CD4-positive, alpha-beta T cell treated with Interleukin-4 for 1 hour (primary cell): ENCODE measurements around the gene CELA3A.
"Not testable (repeated sequence)": the region's sequence is repeated elsewhere in the genome, so short reads cannot be mapped to it uniquely, and the experiment has no call there.

ENCODE experiments used
- DNase-seq, 2 donors: peaks; one replicate each; pipeline ENCODE4 v3.0.0-alpha.2; 2020 to 2022

CELA3A gene

DNA sequence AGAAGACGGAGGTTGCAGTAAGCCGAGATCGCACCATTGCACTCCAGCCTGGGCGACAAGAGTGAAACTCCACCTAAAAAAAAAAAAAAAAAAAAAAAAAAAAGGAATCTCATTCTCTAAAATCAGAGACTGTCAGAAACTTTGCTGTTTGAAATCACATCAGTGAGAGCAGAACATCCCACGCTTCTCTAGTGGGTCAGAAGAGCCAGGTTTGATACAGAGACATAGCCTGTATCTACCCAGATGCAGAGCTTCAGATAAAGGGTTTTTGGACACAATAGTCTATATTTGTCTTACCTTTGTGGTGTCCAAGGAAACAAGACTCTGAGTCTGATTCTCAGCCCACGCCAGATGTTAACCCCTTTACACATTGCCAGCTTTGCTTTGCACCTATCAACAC, 19.6 kb downstream of the CELA3A start:
- DNase-seq: no peak

DNA sequence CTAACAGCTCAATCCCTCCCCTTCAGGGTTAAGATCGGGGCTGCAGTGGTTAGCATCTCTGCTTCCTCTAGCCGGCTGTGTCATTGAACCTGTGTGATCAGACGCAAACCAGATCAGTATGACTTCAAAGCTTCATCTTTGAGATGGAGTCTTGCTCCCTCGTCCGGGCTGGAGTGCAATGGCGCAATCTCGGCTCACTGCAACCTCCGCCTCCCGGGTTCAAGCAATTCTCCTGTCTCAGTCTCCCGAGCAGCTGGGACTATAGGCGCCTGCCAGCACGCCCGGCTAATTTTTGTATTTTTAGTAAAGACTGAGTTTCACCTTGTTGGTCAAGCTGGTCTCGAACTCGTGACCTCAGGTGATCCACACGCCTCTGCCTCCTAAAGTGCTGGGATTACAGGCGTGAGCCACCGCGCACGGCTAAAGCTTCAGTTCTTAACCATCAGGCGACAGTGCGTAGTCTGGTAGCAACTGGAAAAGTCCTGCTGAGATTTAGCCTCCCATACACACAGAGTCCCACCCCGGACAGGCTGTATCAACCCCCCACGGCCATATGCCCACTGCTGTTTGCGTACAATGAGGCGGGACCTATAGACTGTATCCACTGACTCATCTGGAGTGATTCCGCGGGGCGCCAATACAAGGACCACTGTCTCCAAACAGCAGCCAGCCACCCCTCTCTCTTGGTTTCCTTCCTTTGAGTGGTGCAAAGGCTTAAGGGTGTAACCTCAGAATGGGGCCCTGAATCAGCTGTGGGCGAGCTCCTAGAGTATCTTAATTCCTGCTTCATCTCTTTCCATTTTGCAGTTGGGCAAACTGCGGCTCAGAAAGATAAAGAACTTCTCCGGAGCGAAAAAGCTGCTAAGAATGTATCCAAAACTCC, 23.3 kb downstream of the CELA3A start:
- DNase-seq: peak; percentile 80 to 88

DNA sequence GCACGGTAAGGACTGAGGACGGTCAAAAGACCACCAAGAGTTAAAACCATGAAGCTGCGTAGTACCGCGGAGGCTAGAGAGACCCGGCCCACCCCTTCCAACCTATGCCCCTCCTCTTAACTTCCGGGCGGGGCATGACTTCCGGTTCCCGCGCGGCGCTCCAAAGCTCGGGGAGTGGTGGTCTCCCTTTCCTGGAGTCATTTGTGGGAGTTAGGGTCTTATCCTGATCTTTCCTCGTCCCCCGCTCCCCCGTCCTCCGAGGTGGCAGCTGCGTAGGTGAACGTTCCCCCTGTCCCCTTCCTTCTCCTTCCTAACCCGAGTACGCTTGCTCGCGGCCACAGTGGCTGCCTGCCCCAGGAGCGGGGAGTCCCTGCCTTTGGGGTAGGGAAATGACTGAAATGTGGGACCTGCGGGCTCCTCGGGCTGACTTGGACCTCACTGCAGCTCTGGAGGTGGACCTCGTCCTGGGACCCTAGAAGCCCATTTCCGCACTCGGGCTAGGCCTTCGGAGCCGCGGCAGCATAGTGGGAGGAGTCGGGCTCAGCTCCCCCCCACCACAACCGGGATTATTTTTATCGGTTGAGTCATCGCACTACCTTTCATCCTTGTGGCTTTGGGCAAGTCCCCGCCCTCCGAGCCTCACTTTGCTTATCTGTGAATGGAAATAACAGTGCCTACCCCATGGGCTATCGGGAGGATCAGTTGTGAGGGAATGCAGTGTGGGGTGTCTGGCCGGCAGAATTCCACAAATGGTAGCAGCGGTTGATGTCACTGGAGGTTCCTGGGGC, 24.1 kb downstream of the CELA3A start:
- peak; percentile 92 to 93 for DNase-seq

DNA sequence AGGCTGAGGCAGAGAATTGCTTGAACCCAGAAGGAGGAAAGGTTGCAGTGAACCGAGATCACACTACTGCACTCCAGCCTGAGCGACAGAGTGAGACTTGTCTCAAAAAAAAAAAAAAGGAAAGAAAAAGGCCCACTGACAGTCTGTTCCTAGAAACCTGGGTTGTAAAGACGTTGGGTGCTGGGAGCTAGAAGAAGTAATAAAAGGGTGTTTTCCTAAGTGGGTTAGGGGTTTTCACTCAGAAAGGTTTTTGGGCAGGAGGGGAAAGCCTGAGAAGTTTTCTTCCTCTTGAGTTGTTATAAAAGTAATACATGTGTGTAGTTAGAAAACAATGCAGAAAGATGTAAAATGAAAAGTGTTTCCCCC, 25.4 kb downstream of the CELA3A start:
- peak in 1 of 2 donors; percentile 47 for DNase-seq

DNA sequence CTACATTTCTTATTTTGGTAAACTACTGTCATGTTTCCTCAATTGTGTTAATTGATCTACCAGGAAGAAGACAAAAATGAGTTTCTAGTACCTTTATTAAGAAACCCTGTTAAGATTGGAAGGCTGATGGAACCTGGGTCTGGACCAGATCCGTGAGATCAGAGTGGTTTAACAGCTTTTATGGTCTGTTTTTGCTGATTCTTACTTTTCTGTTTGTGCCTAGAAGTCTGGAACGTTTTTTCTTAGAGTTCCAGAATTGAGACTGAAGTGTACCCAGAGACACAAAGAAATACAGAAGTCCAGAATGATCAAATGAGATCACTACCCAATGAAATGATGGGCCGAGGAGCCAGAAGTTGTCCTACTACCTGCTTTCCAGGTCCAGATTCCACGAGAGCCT, 28.6 kb downstream of the CELA3A start:
- DNase-seq: no peak

DNA sequence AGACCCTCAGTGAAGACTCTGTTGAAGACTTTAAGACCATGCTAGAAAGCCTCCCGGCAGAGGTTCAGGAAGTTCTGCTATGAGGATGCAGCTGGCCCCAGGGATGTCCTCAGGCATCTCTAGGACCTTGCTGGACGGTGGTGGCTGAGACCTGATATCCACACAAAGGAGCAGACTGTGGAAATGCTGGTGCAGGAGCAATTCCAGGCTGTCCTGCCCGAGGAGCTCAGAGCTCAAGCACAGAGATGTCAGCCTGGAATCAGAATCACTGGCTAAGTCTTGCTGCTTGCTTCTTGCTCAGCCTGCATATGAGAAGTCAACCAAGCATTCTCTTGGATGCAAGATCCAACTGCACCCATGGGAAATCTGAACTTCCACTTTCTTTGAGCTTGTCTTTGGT, 29.0 kb downstream of the CELA3A start:
- DNase-seq: no peak

DNA sequence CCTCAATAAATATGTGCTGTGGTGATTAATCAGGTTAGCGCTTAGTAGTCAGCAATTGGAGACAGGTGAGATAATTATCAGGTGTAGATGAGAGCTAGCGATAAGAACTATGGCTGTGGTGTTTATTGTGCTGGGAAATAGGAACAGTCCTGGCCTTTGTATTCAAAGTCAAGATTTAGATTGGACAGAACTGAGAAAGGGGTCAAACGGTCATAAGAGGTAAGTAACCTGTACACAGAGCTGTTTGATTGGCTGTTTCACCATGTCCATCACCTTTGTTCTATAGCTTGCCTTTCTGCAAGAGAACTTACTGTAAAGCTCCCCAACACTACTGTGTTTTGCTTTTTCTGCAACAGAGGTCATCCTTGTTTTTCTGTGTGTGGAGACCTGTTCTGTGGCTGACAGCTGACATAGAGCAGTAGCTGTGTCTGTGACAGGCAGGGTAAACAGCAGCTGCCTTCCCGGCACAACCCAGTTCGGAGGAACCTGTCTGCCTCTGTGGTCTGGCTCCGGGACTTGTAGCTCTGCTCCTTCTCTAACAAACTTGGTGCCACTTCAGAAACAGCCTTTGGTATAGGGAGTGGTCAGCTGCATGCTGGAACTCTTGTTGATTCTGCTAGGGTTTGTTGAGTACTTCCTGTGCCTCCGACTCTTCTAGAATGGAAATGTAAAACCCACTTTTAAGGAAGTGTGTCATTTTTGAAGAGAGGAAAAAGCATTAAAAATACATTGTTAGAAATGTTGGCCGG, 29.9 kb downstream of the CELA3A start:
- peak; percentile 65 to 84 for DNase-seq

DNA sequence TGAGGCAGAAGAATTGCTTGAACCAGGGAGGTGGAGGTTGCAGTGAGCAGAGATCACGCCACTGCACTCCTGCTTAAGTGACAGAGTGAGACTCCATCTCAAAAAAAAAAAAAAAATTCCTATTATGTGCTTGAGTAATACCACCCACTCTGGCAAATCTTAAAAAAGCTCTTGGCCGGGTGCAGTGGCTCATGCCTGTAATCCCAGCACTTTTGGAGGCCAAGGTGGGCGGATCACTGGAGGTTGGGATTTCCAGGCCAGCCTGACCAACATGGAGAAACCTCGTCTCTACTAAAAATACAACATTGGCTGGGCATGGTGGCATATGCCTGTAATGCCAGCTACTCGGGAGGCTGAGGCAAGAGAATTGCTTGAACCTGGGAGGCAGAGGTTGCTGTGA, 33.4 kb downstream of the CELA3A start:
- DNase-seq: not testable (repeated sequence)

DNA sequence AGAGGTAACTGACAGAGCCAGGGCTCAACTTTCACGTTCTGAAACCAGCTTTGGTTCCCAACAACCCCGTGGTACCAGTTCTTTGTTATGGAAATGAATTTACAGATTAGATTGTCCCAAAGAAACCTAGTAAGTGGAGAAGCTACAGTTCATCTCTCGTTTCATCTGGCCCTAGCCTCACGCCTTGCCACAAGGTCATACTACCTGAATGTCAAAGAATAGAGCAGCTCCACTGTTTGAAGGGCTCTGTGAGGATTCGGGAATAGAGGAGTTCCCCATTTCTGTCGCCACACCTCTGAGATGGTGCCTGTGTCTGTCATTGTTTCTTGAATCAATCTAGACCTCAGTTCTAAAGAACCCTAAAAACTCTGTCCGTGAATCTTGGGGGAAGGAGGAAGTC, 36.1 kb downstream of the CELA3A start:
- DNase-seq: no peak

DNA sequence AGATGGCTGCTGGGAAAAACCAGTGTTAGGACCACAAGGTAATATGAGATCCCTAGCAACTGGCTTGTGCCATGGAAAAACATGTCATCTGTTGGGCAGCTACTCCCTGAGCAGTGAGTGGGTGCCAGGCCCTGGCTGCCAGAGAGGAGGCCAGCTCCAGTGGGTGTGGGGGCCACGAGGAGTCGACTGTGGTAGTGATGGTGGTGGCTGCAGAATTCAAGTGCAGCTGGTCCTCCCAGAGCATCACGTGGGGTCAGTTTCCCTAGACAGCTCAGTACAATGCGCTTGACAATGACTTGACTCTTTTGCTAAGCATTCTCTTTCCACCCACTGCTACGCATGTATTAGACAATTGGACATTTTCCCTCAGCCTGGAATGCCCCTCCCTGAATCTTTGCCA, 36.6 kb downstream of the CELA3A start:
- no peak for DNase-seq

DNA sequence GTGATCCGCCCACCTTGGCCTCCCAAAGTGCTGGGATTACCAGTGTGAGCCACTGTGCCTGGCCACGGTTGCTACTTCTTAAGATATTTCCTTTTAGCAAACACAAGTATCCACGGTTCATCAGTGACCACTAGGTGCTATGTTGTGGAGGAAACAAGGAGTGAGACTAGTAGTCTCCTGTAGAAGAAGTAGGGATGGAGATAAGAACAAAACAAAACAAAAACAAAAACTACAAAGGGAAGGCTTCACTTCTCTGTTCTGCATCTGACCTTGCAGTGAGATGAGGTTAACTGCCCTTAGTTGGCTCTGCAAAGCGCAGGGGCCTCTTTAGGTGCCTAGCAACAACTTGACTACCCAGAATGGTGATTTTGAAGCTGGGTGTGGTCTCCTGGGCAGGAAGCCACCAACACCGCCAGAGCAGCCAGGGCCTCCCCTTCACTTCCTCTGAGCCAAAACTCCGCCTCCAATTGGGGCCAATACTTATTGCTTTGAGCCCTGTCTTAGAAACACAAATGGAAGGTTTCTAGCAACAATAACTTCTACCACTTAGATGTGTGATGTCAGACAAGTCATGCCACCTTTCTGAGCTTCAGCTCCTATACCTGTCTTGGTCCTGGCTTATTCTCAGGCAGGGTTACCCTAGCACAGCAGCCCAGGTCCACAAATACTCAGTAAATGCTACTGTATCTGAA, 38.3 kb downstream of the CELA3A start:
- peak; percentile 97 to 98 for DNase-seq

DNA sequence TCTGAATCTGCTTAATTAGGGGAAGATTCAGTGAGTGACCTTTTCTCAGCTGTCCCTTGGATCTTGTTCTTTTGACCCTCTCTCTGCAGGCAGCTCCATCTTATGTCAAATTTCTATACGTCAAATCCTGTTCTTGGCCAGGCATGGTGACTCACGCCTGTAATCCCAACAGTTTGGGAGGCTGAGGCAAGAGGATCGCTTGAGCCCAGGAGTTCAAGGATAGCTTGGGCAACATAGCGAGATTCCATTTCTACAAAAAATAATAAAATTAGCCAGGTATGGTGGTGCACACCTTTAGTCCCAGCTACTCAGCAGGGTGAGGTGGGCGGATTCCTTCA, 38.8 kb downstream of the CELA3A start:
- no peak for DNase-seq

DNA sequence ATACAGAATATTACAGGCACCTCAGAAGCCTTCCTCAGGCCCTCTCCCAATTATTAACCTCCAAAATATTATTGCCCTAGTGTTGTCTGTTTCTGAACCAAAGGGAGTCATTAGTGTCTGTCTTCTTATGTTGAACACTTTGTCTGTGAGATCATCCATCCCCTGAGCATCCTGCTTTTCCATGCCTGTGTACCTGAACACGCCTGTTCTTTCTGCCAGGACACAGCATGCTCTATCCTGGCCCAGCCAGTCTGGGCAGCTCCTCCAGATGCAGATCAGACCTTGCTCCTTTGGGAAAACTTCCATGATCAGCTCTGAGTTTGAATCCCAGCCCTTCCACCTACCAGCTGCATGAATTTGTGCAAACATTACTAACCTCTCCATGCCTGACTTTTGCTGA, 40.0 kb downstream of the CELA3A start:
- no peak for DNase-seq

DNA sequence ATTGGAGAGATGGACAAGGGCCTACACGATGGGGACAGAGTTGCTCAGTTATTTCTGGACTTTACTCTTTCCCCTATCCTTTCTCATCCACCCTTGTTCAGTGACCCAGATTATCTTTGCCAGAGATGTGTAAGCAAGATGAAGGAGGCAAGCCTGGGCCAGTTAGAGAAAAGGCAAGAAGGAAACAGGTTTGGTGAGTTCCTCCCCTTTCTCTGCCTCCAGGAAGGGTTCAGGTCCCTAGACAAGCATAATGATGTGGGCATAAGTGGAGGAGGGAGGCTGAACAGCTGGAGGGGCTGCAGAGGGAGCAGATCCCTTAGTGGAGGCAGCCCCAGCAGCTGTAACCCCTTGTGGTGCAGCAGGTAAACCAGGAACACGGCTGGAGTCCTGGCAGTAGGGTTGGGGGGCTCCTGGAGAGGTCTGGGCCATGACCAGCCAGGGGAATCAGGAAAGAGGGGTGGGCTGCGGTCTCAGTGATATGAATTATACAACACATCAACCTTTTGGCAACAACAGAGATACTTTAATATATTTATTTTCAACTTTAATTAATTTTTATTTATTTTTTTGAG, 41.8 kb downstream of the CELA3A start:
- no peak for DNase-seq

DNA sequence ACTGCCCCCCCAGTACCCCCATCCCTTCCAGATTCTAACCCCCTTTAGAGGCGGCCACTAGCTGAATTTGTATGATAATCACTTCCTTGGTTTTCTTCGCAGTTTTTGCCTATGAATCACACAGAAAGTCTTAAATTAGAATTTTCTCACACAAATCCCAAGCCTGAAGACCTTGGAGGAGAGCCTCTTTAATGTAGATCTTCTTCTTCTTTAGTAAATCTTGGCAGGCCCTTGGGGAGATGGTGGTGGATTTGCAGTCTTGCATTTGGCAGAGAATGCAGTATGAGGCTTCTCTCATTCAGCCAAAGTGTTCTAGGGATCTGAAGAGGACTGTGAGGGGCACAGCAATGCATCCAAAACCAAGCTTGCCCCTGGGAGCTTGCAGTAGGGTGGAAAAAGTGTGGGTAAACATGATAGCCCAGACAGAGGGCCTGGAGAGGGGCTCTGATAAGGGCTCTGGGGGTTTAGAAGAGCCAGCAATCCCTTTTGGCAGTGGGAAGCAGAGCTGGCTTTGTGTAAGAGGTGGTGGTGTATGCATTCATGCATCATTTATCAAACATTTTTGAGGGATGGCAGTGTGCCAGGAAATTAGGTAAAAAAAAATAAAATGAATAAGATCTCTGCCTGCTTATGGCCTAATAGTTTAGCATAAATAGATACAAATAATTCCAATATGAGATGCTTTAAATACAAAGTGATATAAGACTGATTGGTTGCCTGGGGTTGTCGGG, 43.4 kb downstream of the CELA3A start:
- DNase-seq: no peak

DNA sequence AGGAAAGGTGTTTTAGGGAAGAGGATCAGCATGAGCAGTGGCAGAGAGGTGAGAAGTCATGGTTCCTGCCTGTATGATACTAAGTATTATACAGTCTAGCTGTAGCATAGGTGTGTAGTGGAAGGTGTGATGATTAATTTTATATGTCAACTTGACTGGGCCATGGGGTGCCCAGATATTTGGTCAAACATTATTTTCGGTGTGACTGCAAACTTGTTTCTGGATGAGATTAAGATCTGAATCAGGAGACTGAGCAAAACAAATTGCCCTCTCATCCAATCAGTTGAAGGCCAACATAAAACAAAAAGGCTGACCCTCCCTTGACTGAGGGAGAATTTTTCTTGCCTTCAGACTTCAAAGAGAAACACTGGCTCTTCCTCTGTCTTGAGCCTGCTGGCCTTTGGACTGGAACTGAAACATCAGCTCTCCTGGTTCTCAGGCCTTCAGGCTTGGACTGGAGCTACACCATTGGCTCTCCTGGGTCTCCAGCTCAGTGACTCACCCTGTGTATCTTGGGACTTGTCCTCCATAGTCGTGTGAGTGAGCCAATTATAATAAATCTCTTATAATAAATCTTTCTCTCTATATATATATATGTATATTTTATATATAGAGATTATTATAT, 44.3 kb downstream of the CELA3A start:
- DNase-seq: no peak

DNA sequence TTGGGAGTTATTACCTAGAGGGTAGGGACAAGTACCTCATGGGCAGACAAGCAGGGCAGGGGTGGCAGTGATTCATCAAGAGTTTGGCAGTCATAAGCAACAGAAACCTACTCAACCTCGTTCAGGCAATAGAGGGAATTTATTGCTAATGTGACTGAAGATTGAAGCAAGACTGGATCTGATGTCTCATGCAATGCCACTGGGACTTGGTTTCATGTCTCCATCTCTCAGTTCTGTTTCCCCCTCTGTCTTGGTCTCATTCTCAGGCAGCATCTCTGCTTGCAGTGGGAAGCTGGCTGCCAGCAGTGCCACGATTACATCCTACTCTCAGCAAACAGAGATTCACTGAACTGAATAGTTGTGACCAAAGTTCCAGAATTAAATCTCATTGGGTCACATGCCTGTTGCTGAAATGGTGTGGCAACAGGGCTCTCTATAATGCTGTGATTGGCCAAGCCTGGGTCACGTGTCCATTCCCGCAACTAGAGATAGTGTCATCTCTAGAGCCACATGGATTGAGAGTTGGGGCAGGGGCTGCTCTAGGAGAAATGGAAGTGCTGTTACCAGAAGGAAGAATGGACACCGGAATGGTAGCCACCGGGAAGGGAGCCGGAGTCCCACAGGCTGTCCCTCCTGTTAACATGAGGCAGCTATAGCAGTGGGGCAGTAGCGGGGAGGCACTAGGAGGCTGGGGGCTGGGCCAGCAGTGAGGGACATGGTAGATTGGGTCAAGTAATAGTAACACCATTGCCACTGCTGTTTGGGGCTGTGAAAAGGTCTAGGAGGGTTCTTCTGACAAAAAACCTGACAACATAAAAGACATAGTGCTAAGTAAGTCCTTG, 47.1 kb downstream of the CELA3A start:
- DNase-seq: peak in 1 of 2 donors; percentile 30

DNA sequence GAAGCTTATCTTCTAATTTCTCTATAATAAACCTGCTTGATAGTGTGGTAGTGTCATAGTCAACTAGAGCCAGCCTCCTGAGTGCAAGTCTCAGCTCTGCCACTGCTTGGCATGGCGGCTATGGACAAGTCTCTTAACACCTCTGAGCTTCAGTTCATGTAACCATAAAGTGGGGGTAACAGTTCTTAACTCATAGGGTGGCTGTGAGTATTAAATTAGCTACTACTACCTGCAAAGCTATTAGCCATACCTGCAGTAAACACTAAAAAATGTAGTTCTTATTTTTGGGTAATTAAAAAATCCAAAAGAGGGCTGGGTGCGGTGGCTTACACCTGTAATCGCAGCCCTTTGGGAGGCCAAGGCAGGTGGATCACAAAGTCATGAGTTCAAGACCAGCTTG, 48.9 kb downstream of the CELA3A start:
- DNase-seq: no peak

DNA sequence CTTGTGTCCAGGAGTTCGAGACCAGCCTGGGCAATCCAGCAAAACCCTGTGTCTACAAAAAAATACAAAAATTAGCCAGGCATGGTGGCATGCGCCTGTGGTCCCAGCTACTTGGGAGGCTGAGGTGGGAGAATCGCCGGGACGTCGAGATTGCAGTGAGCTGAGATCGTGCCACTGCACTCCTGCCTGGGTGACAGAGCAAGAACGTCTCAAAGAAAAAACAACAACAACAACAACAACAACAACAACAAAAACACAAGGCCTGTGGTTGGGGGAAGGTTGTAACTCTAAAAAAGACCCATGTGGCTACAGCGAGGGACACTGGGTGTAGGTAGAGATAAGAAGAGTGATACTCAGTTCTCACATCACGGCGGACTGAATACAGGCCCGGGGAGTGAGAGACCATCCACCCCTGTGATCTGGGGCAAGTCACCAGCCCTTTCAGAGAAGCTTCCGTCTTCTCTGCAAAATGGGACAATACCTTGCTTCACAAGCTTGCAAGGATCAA, 50.2 kb downstream of the CELA3A start:
- no peak for DNase-seq
